A549 treated with Hydrocortisone at 1 μM for 4 hours (cell line): ENCODE measurements around the gene BCL6. TPM values are rescaled to one million over a fixed set of nuclear protein-coding genes. Genes with fewer than 3 reads are reported as not detected.

ENCODE experiments used
- total RNA-seq: library from RNA; stranded (reverse); fragments of 200-300 nt; extraction: Qiagen RNA extraction; gene quantifications from 5 replicates; pipeline ENCODE4 v1.2.3, GENCODE V29; 2022

BCL6 gene
- total RNA-seq, result 10.6 to 15.2 TPM (median 14.0 TPM) in 5 replicates

GRCh38 chr3:187745201-187746058 lies at the start of gene BCL6:
BCL6 (minus strand) TSS chr3:187745468; CDS start chr3:187733693, 11,775 bp downstream.

GRCh38 chr3:187702507-187703033 lies 42.7 kb downstream of the BCL6 start, which contains the start of gene RTP2:
RTP2 (minus strand) TSS chr3:187702557; CDS start chr3:187702128, 429 bp downstream.

Other genes with a start within 250 kb of the BCL6 start
- gene SST, start 75.1 kb downstream of the BCL6 start, total RNA-seq, result not detected in 5 replicates
- gene RTP2, start 42.9 kb downstream of the BCL6 start, total RNA-seq, result not detected in 5 replicates